Smooth muscle cell (in vitro differentiated cells): ENCODE results near the gene NUDT1. TPM values are rescaled to one million over a fixed set of nuclear protein-coding genes. Genes with fewer than 3 reads are reported as not detected.

ENCODE experiments used
- DNase-seq: peaks from one replicate; lab custom pipeline; 2025; ENCODE audit not compliant: unreplicated experiment; lab: John Stamatoyannopoulos, UW
- H2AFZ ChIP-seq: fragments of 200-600 bp; sonication (generic); 2 replicates; pipeline ENCODE4 v1.6.0; 2016; ENCODE audit warnings: antibody characterized with exemption, low read depth, mild to moderate bottlenecking
- H3F3A ChIP-seq: fragments of 200-600 bp; sonication (generic); 2 replicates; pipeline ENCODE4 v1.6.0; 2017; ENCODE audit warnings: antibody characterized with exemption, low read depth
- H3K27ac ChIP-seq: fragments of 200-600 bp; sonication (generic); 2 replicates; pipeline ENCODE4 v1.5.1; 2016; ENCODE audit warnings: low read depth, mild to moderate bottlenecking
- H3K27me3 ChIP-seq: fragments of 200-600 bp; sonication (generic); 2 replicates; pipeline ENCODE4 v1.6.1; 2016; ENCODE audit warnings: low read depth, mild to moderate bottlenecking
- H3K36me3 ChIP-seq: fragments of 200-600 bp; sonication (generic); 2 replicates; pipeline ENCODE4 v1.5.1; 2016; ENCODE audit warnings: low read depth
- H3K4me1 ChIP-seq: fragments of 200-600 bp; sonication (generic); 2 replicates; pipeline ENCODE4 v1.5.1; 2016; ENCODE audit warnings: low read depth
- H3K4me2 ChIP-seq: fragments of 200-600 bp; sonication (generic); 2 replicates; pipeline ENCODE4 v1.6.0; 2016; ENCODE audit warnings: mild to moderate bottlenecking
- H3K4me3 ChIP-seq: fragments of 200-600 bp; sonication (generic); 2 replicates; pipeline ENCODE4 v1.5.1; 2016; ENCODE audit warnings: mild to moderate bottlenecking
- H3K79me2 ChIP-seq: fragments of 200-600 bp; sonication (generic); 2 replicates; pipeline ENCODE4 v1.6.0; 2016; ENCODE audit warnings: low read depth, mild to moderate bottlenecking
- H3K9ac ChIP-seq: fragments of 200-600 bp; sonication (generic); 2 replicates; pipeline ENCODE4 v1.6.0; 2016; ENCODE audit warnings: low read depth
- H3K9me3 ChIP-seq: fragments of 200-600 bp; sonication (generic); replicated peaks from 2 replicates; pipeline ENCODE4 v1.5.1; 2016; ENCODE audit warnings: low read depth
- H4K20me1 ChIP-seq: fragments of 200-600 bp; sonication (generic); 2 replicates; pipeline ENCODE4 v1.6.0; 2016; ENCODE audit warnings: low read depth
- CTCF ChIP-seq: fragments of 200-600 bp; sonication (generic); IDR thresholded peaks from 2 replicates; pipeline ENCODE4 v1.5.1; 2017; ENCODE audit warnings: borderline replicate concordance, mild to moderate bottlenecking, antibody characterized with exemption; ENCODE audit not compliant: insufficient read depth, poor library complexity, severe bottlenecking
- WGBS: methylation state at CpG from one replicate; pipeline ENCODE4 v1.1.7; 2016; ENCODE audit warnings: low lambda C conversion rate; 5-methylcytosine and 5-hydroxymethylcytosine counted together
- polyA plus RNA-seq: library from polyadenylated mRNA; unstranded; fragments of >200 nt; fragmentation: Nextera tagmentation; extraction: Ambion mirVana; gene quantifications from 2 replicates; pipeline ENCODE4 v1.2.1, GENCODE V29; 2016
- total RNA-seq: library from RNA; depleted of rRNA; stranded (reverse); fragments of >200 nt; gene quantifications from 2 replicates; pipeline ENCODE4 v1.2.3, GENCODE V29; 2014

The NUDT1 gene
- total and polyA plus RNA-seq, 2 experiments from 2014 or later, result 20.7 to 46.0 TPM

- Histone ChIP-seq H3K9ac (no peak overlapping the region), H3K4me2 (no peak overlapping the region), H2AFZ (no peak overlapping the region), H3K27ac (no peak overlapping the region), H3K4me3 (no peak overlapping the region), H4K20me1 (peaks cover 23% of the 10 kb centered on the region), H3K79me2 (no peaks in the 10 kb centered on the region), H3K4me1 (no peaks in the 10 kb centered on the region), H3F3A (no peaks in the 10 kb centered on the region), H3K27me3 (no peaks in the 10 kb centered on the region), H3K36me3 (no peaks in the 10 kb centered on the region), H3K9me3 (no peaks in the 10 kb centered on the region)
- whole genome bisulfite sequencing, result 83% methylated on average over 16 of the region's 16 CpGs
- DNase-seq, result no peak
- TF ChIP-seq CTCF, result no peak
Observed at GRCh38 chr7:2205036-2205780, 36.8 kb upstream of the NUDT1 start.

GRCh38 chr7:2208712-2209111, 33.3 kb upstream of the NUDT1 start:
- Histone ChIP-seq H3K27ac (no peak overlapping the region), H3K4me2 (no peak overlapping the region), H3K9ac (no peak overlapping the region), H4K20me1 (peaks cover 23% of the 10 kb centered on the region), H2AFZ (no peak overlapping the region), H3K4me1 (no peaks in the 10 kb centered on the region), H3F3A (no peaks in the 10 kb centered on the region), H3K9me3 (no peaks in the 10 kb centered on the region), H3K27me3 (no peaks in the 10 kb centered on the region), H3K4me3 (no peak overlapping the region), H3K36me3 (no peaks in the 10 kb centered on the region), H3K79me2 (no peaks in the 10 kb centered on the region)
- 92% methylated on average over 16 of the region's 16 CpGs for WGBS
- no peak for TF ChIP-seq CTCF
- no peak for DNase-seq

GRCh38 chr7:2209146-2209960, 32.7 kb upstream of the NUDT1 start:
- H3K27ac ChIP-seq, result no peak overlapping the region
- no peak overlapping the region for H2AFZ ChIP-seq

More at GRCh38 chr7:2209146-2209960, 32.7 kb upstream of the NUDT1 start:
- no peak overlapping the region for H3K4me2 ChIP-seq
- WGBS, result 74% methylated on average over 21 of the region's 21 CpGs
- no peaks in the 10 kb centered on the region for H3K79me2 ChIP-seq
- H3K4me1 ChIP-seq, result no peaks in the 10 kb centered on the region
- H4K20me1 ChIP-seq, result peaks cover 21% of the 10 kb centered on the region
- no peaks in the 10 kb centered on the region for H3K36me3 ChIP-seq
- peak; percentile 34 for DNase-seq
- H3K9ac ChIP-seq, result no peak overlapping the region
- no peak overlapping the region for H3K4me3 ChIP-seq
- no peaks in the 10 kb centered on the region for H3K9me3 ChIP-seq
- H3K27me3 ChIP-seq, result no peaks in the 10 kb centered on the region
- peak; percentile 75 for TF ChIP-seq CTCF
- no peaks in the 10 kb centered on the region for H3F3A ChIP-seq
